ENCODE results near the gene ANK2.
"Not testable (repeated sequence)": the region's sequence is repeated elsewhere in the genome, so short reads cannot be mapped to it uniquely, and the experiment has no call there.

Gene ANK2

DNA sequence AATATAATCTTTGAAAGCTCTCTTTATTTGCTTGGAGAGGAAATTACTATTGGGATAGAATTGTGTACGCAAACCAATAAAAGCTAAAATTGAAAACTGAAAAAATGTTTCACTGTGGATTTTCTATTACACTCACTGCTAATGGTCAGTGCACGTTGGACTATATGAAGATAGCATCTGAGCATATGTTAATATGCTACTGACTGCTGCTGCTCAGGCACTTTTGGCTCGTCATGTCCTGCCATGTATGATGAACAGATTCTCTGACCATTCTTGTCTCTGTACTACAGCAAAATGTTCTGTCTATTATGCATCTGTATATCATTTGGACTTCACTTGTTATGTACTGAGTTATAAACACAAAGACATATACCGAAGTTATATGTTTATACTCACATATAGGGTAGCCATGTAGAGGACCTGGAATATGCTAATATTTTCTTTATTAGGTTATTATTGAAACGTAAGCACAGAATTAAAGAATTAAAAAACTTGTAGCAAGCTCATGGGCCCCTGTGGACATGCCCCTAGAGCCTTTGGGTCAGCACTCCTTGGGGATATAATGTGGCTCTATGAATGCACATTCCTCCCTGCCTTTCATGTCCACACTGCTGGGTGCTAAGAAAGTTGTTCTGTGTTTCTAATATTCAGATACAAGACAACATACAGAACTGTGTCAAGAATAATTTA lies 120.8 kb downstream of the ANK2 start:
- Mint-ChIP-seq H3K4me1 (ENCODE audit: low read depth) (no peaks in the 10 kb centered on the region), H3K27me3 (peaks cover 3% of the 10 kb centered on the region), H3K36me3 (ENCODE audit: low read depth) (no peaks in the 10 kb centered on the region), H3K9me3 (no peaks in the 10 kb centered on the region), H3K27ac (no peak overlapping the region), H3K4me3 (no peak overlapping the region)

DNA sequence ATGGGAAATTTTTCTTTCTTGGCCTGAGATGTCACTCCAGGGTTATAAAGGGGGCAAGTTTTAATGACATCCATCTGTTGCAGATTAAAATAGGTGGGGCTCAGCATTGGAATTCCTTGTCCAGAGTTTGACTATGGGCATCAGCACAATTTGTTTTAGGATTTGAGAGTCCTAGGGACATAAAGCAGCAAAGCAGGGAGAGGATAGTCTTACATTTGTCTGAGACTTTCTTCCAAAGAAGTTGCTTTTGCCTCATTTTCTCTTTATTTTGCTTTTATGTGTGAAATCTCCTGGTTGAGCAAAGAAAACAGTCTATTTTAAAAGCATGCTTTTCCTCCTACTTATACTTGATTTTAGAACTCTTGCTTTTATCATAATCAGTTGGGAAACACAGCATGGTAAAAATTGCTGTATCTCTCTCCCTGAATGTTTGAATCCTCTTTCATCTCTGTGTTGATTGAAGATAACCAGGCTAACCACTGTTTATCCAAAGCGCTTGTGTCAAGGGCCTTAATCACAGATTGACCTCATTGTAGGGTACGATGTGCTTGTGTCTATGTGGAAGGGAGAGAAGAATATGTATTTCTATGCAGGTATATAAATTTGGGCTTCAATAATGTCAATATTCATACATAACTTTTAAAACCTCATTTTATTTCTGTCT lies 121.5 kb downstream of the ANK2 start:
- peaks cover 3% of the 10 kb centered on the region for H3K27me3 Mint-ChIP-seq
- H3K4me3 Mint-ChIP-seq, result no peak overlapping the region
- no peaks in the 10 kb centered on the region for H3K4me1 Mint-ChIP-seq (ENCODE audit: low read depth)
- H3K9me3 Mint-ChIP-seq, result no peaks in the 10 kb centered on the region
- H3K27ac Mint-ChIP-seq, result no peak overlapping the region
- H3K36me3 Mint-ChIP-seq (ENCODE audit: low read depth), result no peaks in the 10 kb centered on the region

DNA sequence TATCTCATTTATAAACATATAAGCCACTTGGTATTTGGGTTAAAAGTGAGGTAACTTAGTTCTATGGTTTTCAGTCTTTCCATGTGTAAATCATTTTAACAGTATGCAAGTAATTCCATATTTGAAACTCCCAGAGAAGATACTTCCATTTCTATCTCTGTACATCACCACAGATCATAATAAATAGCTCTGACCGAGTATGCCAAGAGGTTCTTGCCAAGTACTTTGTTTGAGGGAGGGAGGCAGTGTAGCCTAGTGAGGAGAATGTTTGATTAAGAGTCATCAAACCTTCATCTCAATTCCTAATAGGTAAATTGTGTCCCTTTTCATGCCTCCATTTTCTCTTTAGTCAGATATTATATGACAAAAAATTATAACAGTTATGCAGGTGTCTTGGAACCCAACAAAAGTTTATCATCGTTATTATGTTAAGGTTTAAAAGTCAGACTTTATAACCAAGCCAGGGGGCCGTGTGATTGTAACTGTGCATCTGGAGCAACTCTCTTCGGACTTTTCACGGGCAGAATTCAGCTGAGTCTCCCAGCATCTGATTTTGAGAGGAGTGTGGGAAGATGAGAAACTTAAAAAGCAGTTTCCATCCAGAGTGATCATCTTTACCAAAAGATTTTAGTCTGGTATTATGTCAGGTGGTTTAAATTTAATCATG lies 123.8 kb downstream of the ANK2 start:
- Mint-ChIP-seq H3K27ac (no peak overlapping the region), H3K27me3 (no peaks in the 10 kb centered on the region), H3K4me1 (ENCODE audit: low read depth) (no peaks in the 10 kb centered on the region), H3K4me3 (no peak overlapping the region), H3K36me3 (ENCODE audit: low read depth) (no peaks in the 10 kb centered on the region), H3K9me3 (no peaks in the 10 kb centered on the region)

DNA sequence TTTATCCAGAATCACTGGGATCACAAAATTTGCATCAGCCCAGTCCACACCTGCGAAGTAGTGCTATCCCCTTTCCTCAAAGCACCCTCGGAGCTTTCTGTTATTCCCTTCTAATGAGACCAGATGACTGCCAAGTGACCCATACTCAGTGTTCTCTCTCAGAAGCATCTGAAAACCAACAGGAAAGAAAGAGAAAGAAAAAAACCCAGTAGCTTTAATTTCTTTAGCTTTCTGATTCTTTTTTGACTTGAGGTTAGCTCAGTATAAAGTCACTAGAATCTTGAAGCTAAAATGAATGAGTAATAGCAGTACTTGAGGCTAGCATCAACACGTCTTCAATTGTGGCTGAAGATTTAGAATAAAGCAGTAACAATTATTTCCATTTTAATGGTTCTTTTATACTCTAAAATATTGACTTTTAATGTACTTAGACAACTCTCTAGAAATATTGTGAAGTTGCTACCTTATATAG lies 124.4 kb downstream of the ANK2 start:
- H3K27ac Mint-ChIP-seq, result no peak overlapping the region
- no peaks in the 10 kb centered on the region for H3K4me1 Mint-ChIP-seq (ENCODE audit: low read depth)
- H3K9me3 Mint-ChIP-seq, result no peaks in the 10 kb centered on the region
- H3K36me3 Mint-ChIP-seq (ENCODE audit: low read depth), result no peaks in the 10 kb centered on the region
- H3K4me3 Mint-ChIP-seq, result no peak overlapping the region
- no peaks in the 10 kb centered on the region for H3K27me3 Mint-ChIP-seq

DNA sequence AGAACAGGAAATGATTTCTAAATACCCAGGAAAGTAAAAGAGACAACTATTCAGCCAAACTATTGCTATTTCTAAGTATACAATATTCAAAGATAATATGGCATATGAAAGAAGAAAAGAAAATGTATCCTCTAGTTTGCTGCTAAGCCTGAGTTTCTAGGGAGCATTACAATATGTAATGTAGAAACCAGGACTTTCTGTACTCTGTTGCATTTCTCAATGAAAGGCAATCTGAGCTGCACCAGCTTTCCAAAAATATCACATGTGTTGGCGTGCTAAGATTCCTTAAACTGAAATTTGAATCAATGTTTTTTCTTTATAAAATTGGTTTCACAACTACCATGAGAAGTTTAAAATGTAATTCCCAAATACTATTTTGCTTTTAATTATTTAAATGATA lies 129.6 kb downstream of the ANK2 start:
- no peaks in the 10 kb centered on the region for H3K9me3 Mint-ChIP-seq

DNA sequence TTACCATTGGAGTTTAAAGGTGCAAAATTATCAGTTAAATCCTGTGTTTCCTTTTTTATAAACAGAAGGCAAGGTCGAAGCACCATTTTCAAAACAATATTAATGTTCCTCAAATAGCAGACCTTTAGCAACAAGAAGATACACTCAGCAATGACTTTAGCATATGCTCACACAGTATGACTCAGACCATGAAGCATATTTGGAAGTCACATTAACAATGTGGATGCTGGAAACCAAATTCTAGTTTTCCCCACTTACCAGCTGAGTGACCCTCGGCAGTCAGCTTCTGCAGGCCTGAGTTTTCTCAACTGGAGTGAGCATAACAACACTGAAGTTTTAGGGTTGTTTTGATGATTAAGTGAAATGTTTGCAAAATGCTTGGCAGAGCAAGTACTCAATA lies 130.5 kb downstream of the ANK2 start:
- no peaks in the 10 kb centered on the region for H3K36me3 Mint-ChIP-seq (ENCODE audit: low read depth)
- no peak overlapping the region for H3K4me3 Mint-ChIP-seq
- no peaks in the 10 kb centered on the region for H3K9me3 Mint-ChIP-seq
- no peaks in the 10 kb centered on the region for H3K27me3 Mint-ChIP-seq
- no peaks in the 10 kb centered on the region for H3K4me1 Mint-ChIP-seq (ENCODE audit: low read depth)
- no peak overlapping the region for H3K27ac Mint-ChIP-seq

More for the DNA sequence above, 129.6 kb downstream of the ANK2 start:
- no peaks in the 10 kb centered on the region for H3K4me1 Mint-ChIP-seq (ENCODE audit: low read depth)
- no peaks in the 10 kb centered on the region for H3K27me3 Mint-ChIP-seq
- H3K36me3 Mint-ChIP-seq (ENCODE audit: low read depth), result no peaks in the 10 kb centered on the region
- H3K27ac Mint-ChIP-seq, result no peak overlapping the region
- H3K4me3 Mint-ChIP-seq, result no peak overlapping the region

DNA sequence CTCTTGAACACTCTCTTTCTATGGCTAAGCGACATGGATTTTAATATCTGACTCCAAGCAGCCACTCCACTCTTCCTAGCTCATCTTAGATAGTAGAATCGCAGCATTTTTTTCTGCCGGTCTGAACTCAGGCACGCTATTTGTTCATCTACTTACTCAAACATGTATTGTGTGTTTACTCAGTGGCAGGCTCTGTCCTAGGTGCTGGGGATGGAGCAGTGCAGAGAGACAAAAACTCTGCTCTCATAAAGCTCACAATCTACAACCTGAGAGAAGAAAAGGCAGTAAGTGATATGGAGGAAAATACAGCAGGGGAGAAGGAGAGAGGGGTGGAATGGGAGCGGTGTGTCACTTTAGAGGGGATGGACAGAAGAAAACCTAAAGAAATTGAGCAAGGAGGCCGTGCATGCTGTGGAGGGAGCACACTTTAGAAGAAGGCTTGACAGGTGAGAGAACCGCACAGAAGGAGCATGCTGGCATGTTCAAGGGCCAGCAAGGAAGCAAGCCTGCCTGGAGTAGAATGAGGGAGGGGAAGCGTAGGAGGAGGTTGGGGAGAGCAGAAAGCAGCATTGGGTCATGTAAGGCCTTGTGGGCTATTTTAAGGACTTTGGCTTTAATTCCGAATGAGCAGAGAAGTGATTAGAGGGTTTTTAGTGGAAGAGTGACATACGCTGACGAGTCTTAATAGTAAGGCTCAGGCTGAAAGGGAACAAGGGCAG lies 132.0 kb downstream of the ANK2 start:
- Mint-ChIP-seq H3K27me3 (no peaks in the 10 kb centered on the region), H3K36me3 (ENCODE audit: low read depth) (no peaks in the 10 kb centered on the region), H3K4me1 (ENCODE audit: low read depth) (no peaks in the 10 kb centered on the region)

DNA sequence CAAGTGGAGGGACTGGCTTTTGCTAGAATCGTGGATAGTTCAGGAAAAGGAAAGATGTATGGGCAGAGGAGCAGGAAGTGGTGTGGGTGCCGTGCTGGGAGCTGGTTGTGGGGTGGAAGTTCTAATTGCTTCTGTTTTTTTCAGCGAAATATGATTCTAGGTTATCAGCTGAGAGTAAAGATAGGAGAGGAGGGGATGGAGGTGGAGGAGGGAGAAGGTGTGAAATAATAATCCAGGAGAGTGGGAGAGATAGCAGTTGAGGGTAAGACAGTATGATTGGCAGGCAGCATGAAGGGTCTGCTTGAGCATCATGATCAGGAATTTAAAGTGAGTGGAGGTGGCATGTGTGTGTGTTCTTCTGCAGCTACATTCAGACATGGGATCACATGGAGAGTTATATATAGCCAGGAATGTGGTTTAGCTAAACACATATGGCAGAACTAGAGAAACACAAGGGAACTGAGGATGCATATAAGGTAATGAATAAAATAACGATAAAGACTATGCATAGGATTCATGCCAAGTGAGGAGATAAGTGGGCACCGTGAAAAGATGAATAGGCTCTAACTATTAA lies 133.7 kb downstream of the ANK2 start:
- Mint-ChIP-seq H3K4me3 (no peak overlapping the region), H3K4me1 (ENCODE audit: low read depth) (no peaks in the 10 kb centered on the region), H3K27ac (no peak overlapping the region), H3K9me3 (no peaks in the 10 kb centered on the region), H3K36me3 (ENCODE audit: low read depth) (no peaks in the 10 kb centered on the region), H3K27me3 (no peaks in the 10 kb centered on the region)

More for the DNA sequence above, 132.0 kb downstream of the ANK2 start:
- H3K4me3 Mint-ChIP-seq, result no peak overlapping the region
- no peak overlapping the region for H3K27ac Mint-ChIP-seq
- H3K9me3 Mint-ChIP-seq, result no peaks in the 10 kb centered on the region

DNA sequence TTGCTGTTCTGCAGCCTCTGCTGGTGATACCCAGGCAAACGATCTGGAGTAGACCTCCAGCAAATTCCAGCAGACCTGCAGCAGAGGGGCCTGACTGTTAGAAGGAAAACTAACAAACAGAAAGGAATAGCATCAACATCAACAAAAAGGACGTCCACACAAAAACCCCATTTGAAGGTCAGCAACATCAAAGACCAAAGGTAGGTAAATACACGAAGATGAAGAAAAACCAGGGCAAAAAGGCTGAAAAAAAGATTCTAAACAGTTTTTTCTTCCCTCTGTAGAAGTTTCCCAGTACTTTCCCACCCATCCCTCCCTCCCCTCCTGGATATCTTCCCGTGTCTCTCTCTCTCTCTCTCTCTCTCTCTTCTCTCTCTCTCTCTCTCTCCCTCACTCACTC lies 136.8 kb downstream of the ANK2 start:
- not testable (repeated sequence) for H3K36me3 Mint-ChIP-seq (ENCODE audit: low read depth); H3K4me3 Mint-ChIP-seq; H3K4me1 Mint-ChIP-seq (ENCODE audit: low read depth); H3K27ac Mint-ChIP-seq; H3K9me3 Mint-ChIP-seq; H3K27me3 Mint-ChIP-seq

DNA sequence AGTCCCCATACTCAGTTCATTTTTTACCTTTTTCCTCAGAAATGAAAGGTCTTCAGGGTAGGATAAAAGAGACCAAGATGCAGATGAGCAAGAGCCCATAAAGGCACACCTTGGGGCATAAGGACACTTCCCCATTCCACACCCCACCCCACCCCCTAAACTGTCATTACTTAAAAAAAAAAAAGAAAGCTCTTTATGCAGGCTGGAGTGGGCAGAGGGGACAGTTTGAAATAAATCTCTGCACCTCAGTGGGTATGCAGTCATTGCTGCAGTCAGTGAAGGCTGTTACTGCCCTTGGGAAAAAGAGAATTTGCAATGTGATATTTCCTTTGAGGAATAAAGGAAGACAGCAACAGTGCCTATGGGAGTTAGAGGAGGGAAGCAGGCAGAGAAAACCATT lies 137.5 kb downstream of the ANK2 start:
- Mint-ChIP-seq H3K36me3 (ENCODE audit: low read depth) (no peaks in the 10 kb centered on the region), H3K4me3 (no peak overlapping the region), H3K4me1 (ENCODE audit: low read depth) (no peaks in the 10 kb centered on the region), H3K9me3 (no peaks in the 10 kb centered on the region), H3K27ac (no peak overlapping the region), H3K27me3 (peaks cover 4% of the 10 kb centered on the region)

DNA sequence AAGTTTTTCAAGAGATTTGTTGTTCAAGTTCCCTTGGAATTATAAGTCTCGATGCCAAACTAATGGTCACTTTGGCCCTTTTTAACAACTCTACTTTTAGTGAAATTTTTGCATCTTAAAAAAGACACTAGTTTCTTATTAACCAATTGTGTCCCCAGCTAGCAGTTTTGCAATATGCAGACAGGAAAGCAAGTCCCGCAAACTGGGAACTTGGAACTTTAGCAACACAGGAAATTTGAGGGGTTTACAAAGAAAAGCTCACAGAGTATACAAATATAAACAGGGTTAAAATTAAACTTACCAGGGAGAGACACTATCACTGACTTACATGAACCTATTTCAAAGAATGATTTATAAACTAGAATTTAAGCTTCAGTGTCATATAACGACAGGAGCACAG lies 137.9 kb downstream of the ANK2 start:
- Mint-ChIP-seq H3K27me3 (peaks cover 4% of the 10 kb centered on the region), H3K36me3 (ENCODE audit: low read depth) (no peaks in the 10 kb centered on the region), H3K27ac (no peak overlapping the region), H3K4me3 (no peak overlapping the region), H3K9me3 (no peaks in the 10 kb centered on the region), H3K4me1 (ENCODE audit: low read depth) (no peaks in the 10 kb centered on the region)

DNA sequence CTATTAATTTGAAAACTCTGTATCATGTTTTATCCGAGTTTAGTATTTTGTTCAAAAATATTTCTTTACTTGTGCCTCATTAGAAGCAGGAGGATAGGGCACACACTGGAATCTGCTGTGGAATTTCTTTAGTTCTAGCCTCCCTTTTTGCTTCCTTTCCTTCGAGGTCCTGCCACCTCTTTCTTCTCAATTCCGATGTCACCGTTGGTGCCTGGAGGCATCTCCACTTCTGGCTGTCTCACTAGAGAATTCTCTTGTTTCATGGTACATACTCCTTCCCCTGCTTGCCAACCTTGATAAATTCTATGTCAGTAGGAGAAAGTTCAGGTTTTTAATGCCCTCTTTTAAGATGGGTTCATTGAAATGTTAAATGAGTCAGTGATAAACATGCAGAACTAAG lies 140.1 kb downstream of the ANK2 start:
- H3K4me3 Mint-ChIP-seq, result no peak overlapping the region
- H3K9me3 Mint-ChIP-seq, result no peaks in the 10 kb centered on the region
- no peak overlapping the region for H3K27ac Mint-ChIP-seq
- no peaks in the 10 kb centered on the region for H3K4me1 Mint-ChIP-seq (ENCODE audit: low read depth)
- no peaks in the 10 kb centered on the region for H3K36me3 Mint-ChIP-seq (ENCODE audit: low read depth)
- peaks cover 4% of the 10 kb centered on the region for H3K27me3 Mint-ChIP-seq

DNA sequence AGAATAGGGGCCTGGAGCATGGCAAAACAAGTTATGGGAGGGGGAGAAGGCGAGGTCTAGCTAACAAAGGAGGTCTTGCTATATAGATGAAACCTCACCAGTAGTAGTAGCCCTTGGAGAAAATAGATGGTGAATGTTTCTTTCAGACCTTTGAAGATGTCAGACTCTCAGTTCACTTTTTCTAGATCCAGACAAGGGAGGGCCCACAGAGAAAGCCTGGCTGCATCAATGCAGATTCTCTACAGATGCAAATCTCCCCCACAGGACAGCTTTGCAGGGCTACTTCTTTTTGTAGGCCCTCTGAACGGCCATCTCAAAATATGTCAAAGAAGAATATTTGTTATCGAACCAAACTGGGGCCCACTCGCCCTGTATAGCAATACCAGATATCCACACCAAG lies 159.7 kb downstream of the ANK2 start:
- H3K36me3 Mint-ChIP-seq (ENCODE audit: low read depth), result no peaks in the 10 kb centered on the region
- H3K27ac Mint-ChIP-seq, result no peak overlapping the region
- no peaks in the 10 kb centered on the region for H3K27me3 Mint-ChIP-seq
- H3K4me3 Mint-ChIP-seq, result no peak overlapping the region
- no peaks in the 10 kb centered on the region for H3K9me3 Mint-ChIP-seq
- H3K4me1 Mint-ChIP-seq (ENCODE audit: low read depth), result no peaks in the 10 kb centered on the region

DNA sequence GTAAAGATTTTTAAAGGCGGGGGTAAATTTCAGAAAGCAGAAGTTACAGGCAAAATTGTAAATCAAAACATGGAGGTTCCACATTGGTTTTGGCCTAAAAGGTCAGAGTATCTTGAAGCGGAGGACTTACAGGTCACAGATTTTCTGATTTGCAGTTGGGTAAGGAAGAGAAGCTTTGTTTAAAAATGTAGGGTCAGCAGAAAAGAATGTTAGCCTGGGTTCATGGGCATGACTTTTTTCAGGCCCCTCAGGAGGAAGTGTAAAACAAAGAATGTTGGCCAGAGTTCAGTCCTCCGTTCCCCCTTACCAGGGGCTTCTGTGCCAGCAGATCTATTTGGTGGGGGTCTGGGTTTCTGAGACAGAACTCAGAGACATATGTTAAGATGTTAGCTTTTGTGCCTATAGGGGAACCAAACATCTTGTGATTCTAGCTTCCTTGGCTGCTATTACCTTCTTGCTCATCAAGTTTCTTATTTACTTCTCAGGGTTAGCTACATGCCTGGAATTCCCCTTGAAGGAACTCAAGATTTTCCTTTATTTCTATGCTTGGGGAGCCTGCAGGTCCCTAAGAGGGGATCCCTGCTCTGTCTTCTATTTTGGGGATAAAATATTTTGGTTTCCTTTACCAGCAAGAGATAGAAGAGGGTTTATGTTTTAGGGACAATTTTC lies 160.3 kb downstream of the ANK2 start:
- no peaks in the 10 kb centered on the region for H3K27me3 Mint-ChIP-seq
- H3K4me3 Mint-ChIP-seq, result no peak overlapping the region
- no peaks in the 10 kb centered on the region for H3K9me3 Mint-ChIP-seq
- H3K4me1 Mint-ChIP-seq (ENCODE audit: low read depth), result no peaks in the 10 kb centered on the region
- H3K36me3 Mint-ChIP-seq (ENCODE audit: low read depth), result no peaks in the 10 kb centered on the region
- no peak overlapping the region for H3K27ac Mint-ChIP-seq
